HepG2 (cell line): Measurements from ENCODE around the gene ANKDD1A. TPM values are rescaled to one million over a fixed set of nuclear protein-coding genes. Genes with fewer than 3 reads are reported as not detected.

ENCODE experiments used
- ATAC-seq: fragments of 200-7000 bp; cut with Tn5 transposase; 3 replicates; pipeline ENCODE4 v1.9.1; 2020; ENCODE audit warnings: mild to moderate bottlenecking, moderate library complexity
- BruUV-seq: library from RNA; stranded (reverse); fragments of 400-500 nt; replicated peaks from 2 replicates; lab custom pipeline; 2021; lab: Mats Ljungman, UMichigan
- CTCF ChIA-PET: fragments of 300-600 bp; formaldehyde crosslinking; extraction: SDS; loops from one replicate; lab custom pipeline; 2021; ENCODE audit warnings: low total read pairs, inconsistent platforms, low intra/inter-chr PET ratio; lab: Yijun Ruan, JAX
- POLR2A ChIA-PET: fragments of 350-600 bp; sonication (Branson Sonifier 250); formaldehyde crosslinking; loops from one replicate; lab custom pipeline; 2020; ENCODE audit warnings: antibody characterized with exemption, inconsistent platforms; lab: Yijun Ruan, JAX
- DNase-seq: peaks from one replicate; pipeline ENCODE4 v3.0.0-alpha.2; 2015; ENCODE audit warnings: low spot score
- FAIRE-seq: peaks from 3 replicates; lab custom pipeline; 2011; peaks lifted over from hg19 to GRCh38; lab: Jason Lieb, UNC
- H2AFZ ChIP-seq: one replicate; pipeline ENCODE4 v1.6.1; 2011; ENCODE audit warnings: low read length, inconsistent platforms
- H3K27ac ChIP-seq: fragments of 300-600 bp; 3 replicates; pipeline ENCODE4 v1.8.0; 2011; ENCODE audit warnings: mixed run types, mild to moderate bottlenecking, mixed read lengths, low read length, inconsistent platforms; ENCODE audit not compliant: insufficient read depth; ENCODE audit errors: extremely low read length
- H3K27me3 ChIP-seq, 2 experiments: fragments of 200-600 bp in 1 of 2; 2 replicates in 1 of 2; 3 replicates in 1 of 2; pipeline versions ENCODE4 v1.6.0 to v1.8.0; 2011; ENCODE audit warnings: low read length in 2 of 2, mild to moderate bottlenecking in 2 of 2, moderate library complexity in 2 of 2, inconsistent platforms in 1 of 2; ENCODE audit not compliant: insufficient read depth in 2 of 2, control insufficient read depth in 1 of 2
- H3K36me3 ChIP-seq, 2 experiments: fragments of 200-600 bp in 1 of 2; replicated peaks in 1 of 2; 2 replicates in 1 of 2; 3 replicates in 1 of 2; pipeline versions ENCODE4 v1.5.1 to v1.8.0; 2011; ENCODE audit warnings: low read length in 2 of 2, inconsistent platforms in 1 of 2; ENCODE audit not compliant: insufficient read depth in 2 of 2, control insufficient read depth in 1 of 2
- H3K4me1 ChIP-seq: 2 replicates; pipeline ENCODE4 v1.5.1; 2012; ENCODE audit warnings: low read length, inconsistent platforms; ENCODE audit not compliant: insufficient read depth
- H3K4me2 ChIP-seq: 2 replicates; pipeline ENCODE4 v1.6.0; 2011; ENCODE audit warnings: low read depth, low read length, inconsistent platforms
- H3K4me3 ChIP-seq, 3 experiments: fragments of 200-600 bp in 1 of 3; sonication (generic), shearing (Covaris generic) in 1 of 3; replicated peaks in 1 of 3; 2 replicates each; pipeline ENCODE4 v1.5.1; 2011 to 2016; ENCODE audit warnings: low read length in 3 of 3, inconsistent platforms in 2 of 3, low read depth in 2 of 3, mild to moderate bottlenecking in 2 of 3, control low read depth in 1 of 3, mixed read lengths in 1 of 3; ENCODE audit not compliant: insufficient read depth in 1 of 3
- H3K79me2 ChIP-seq: one replicate; pipeline ENCODE4 v1.6.1; 2011; ENCODE audit warnings: low read length, inconsistent platforms; ENCODE audit not compliant: insufficient read depth
- H3K9ac ChIP-seq: 2 replicates; pipeline ENCODE4 v1.6.0; 2011; ENCODE audit warnings: mild to moderate bottlenecking, low read depth, low read length, inconsistent platforms; ENCODE audit not compliant: insufficient read depth
- H3K9me3 ChIP-seq: 2 replicates; pipeline ENCODE4 v1.5.1; 2012; ENCODE audit warnings: mild to moderate bottlenecking, low read length
- H4K20me1 ChIP-seq: 2 replicates; pipeline ENCODE4 v1.6.0; 2011; ENCODE audit warnings: inconsistent platforms, mild to moderate bottlenecking, low read length, moderate library complexity; ENCODE audit not compliant: insufficient read depth
- ARNTL ChIP-seq: sonication (generic); formaldehyde crosslinking; IDR thresholded peaks from 2 replicates; pipeline ENCODE4 v1.4.0; 2020; ENCODE audit warnings: mild to moderate bottlenecking, missing genetic modification reagents
- CENPT ChIP-seq: sonication (generic); formaldehyde crosslinking; IDR thresholded peaks from 2 replicates; pipeline ENCODE4 v1.8.0; 2022; ENCODE audit warnings: low read depth, mild to moderate bottlenecking, moderate library complexity, missing genetic modification reagents
- HMGA1 ChIP-seq: sonication (generic); formaldehyde crosslinking; conservative IDR thresholded peaks from 2 replicates; pipeline ENCODE4 v1.4.0; 2020; ENCODE audit warnings: missing genetic modification reagents
- HMGXB3 ChIP-seq: sonication (generic); formaldehyde crosslinking; IDR thresholded peaks from 2 replicates; pipeline ENCODE4 v1.4.0; 2020; ENCODE audit warnings: missing genetic modification reagents, borderline replicate concordance
- HOMEZ ChIP-seq: IDR thresholded peaks from 2 replicates; pipeline ENCODE4 v1.6.1; 2016; ENCODE audit warnings: low read depth
- KDM1A ChIP-seq: IDR thresholded peaks from 2 replicates; pipeline ENCODE4 v1.6.1; 2016; ENCODE audit warnings: missing compliant biosample characterization
- KDM5A ChIP-seq: fragments of 200-600 bp; sonication (generic); IDR thresholded peaks from 2 replicates; pipeline ENCODE4 v1.7.0; 2018; ENCODE audit warnings: antibody characterized with exemption, mild to moderate bottlenecking, low read length, borderline replicate concordance
- RBM39 ChIP-seq: fragments of 200-400 bp; formaldehyde crosslinking; IDR thresholded peaks from one replicate; pipeline ENCODE4 v1.6.1; 2018; ENCODE audit warnings: antibody characterized with exemption, mild to moderate bottlenecking, low read depth, low read length; ENCODE audit not compliant: poor library complexity, severe bottlenecking
- SIX4 ChIP-seq: sonication (generic); formaldehyde crosslinking; IDR thresholded peaks from 2 replicates; pipeline ENCODE4 v1.4.0; 2020; ENCODE audit warnings: missing genetic modification reagents
- USF2 ChIP-seq, 2 experiments: sonication (generic) in 1 of 2; formaldehyde crosslinking in 1 of 2; IDR thresholded peaks; 2 replicates each; pipeline versions ENCODE4 v1.5.1 to v1.6.1; 2011 to 2020; ENCODE audit warnings: borderline replicate concordance in 1 of 2, low read depth in 1 of 2, low read length in 1 of 2, mild to moderate bottlenecking in 1 of 2, missing genetic modification reagents in 1 of 2, moderate library complexity in 1 of 2
- ZBTB42 ChIP-seq: sonication (generic); formaldehyde crosslinking; IDR thresholded peaks from 2 replicates; pipeline ENCODE4 v1.5.0; 2020; ENCODE audit warnings: mild to moderate bottlenecking, missing genetic modification reagents
- ZFX ChIP-seq: sonication (generic); formaldehyde crosslinking; IDR thresholded peaks from 2 replicates; pipeline ENCODE4 v1.4.0; 2020; ENCODE audit warnings: mild to moderate bottlenecking, low read depth, missing genetic modification reagents, moderate library complexity
- ZMYM3 ChIP-seq: sonication (generic); formaldehyde crosslinking; IDR thresholded peaks from 2 replicates; pipeline ENCODE4 v1.5.1; 2020; ENCODE audit warnings: mild to moderate bottlenecking, missing genetic modification reagents
- ZNF124 ChIP-seq: sonication (generic); formaldehyde crosslinking; IDR thresholded peaks from 2 replicates; pipeline ENCODE4 v1.4.0; 2020; ENCODE audit warnings: missing genetic modification reagents
- ZNF292 ChIP-seq: sonication (generic); formaldehyde crosslinking; IDR thresholded peaks from 2 replicates; pipeline ENCODE4 v1.8.1; 2022; ENCODE audit warnings: mild to moderate bottlenecking, low read depth, missing genetic modification reagents, borderline replicate concordance
- ZNF33A ChIP-seq: sonication (generic); formaldehyde crosslinking; IDR thresholded peaks from 2 replicates; pipeline ENCODE4 v1.5.1; 2020; ENCODE audit warnings: missing genetic modification reagents, mild to moderate bottlenecking, moderate library complexity, borderline replicate concordance
- WGBS: methylation state at CpG from one replicate; pipeline ENCODE4 v1.1.6; 2017; ENCODE audit warnings: low lambda C conversion rate; 5-methylcytosine and 5-hydroxymethylcytosine counted together
- in situ Hi-C: cut with HindIII; loops from 2 replicates; pipeline ENCODE4 v1.10.0; 2017; ENCODE audit warnings: low pct_unique_long_range_greater_than_20kb; ENCODE audit not compliant: extremely low pct_ligation_motif_present
- intact Hi-C: fragments of 100-400 bp; cut with micrococcal nuclease; formaldehyde crosslinking; loops from one replicate; pipeline ENCODE4 v1.10.0; 2022; ENCODE audit not compliant: unreplicated experiment
- polyA plus RNA-seq, 8 experiments: library from polyadenylated mRNA; depleted of rRNA in 3 of 8; stranded (reverse) in 7 of 8; unstranded in 1 of 8; fragments of >200 nt; fragmentation: Illumina TruSeq in 4 of 8; extraction: Trizol in 4 of 8; gene quantifications; 2 replicates each; pipeline versions ENCODE4 v1.2.1 to v1.2.3, GENCODE V29; 2011 to 2016; ENCODE audit warnings: low read depth in 4 of 8, missing spikeins in 1 of 8, mixed read lengths in 1 of 8; ENCODE audit not compliant: insufficient read depth in 1 of 8
- total RNA-seq, 5 experiments: library from RNA; depleted of rRNA; stranded (reverse); fragments of >200 nt; fragmentation: Illumina TruSeq; extraction: Trizol; gene quantifications; 2 replicates each; pipeline ENCODE4 v1.2.3, GENCODE V29; 2016; ENCODE audit warnings: low read depth in 1 of 5

The ANKDD1A gene
- total and polyA plus RNA-seq, 2 of the 13 experiments (the other 11 are each of a cell fraction or from before 2014, with no cell fraction given) = 0.11 to 0.48 TPM

- TF ChIP-seq ZNF292 (CRISPR knock-in tag) (no peak), ZFX (CRISPR knock-in tag) (no peak), ZNF33A (CRISPR knock-in tag) (no peak), HMGA1 (CRISPR knock-in tag) (no peak), KDM1A (no peak), ZNF124 (CRISPR knock-in tag) (no peak), ZBTB42 (CRISPR knock-in tag) (no peak), HMGXB3 (CRISPR knock-in tag) (no peak)
These were observed 5.5 kb downstream of the ANKDD1A start (continued) for GRCh38 chr15:64917211-64917610.

GRCh38 chr15:64919721-64920120 is 8.0 kb downstream of the ANKDD1A start:
- intact Hi-C loops (loop anchor here (1.0 kb wide), 1 partner anchor 10 kb away; no protein-coding TSS in a partner anchor), in situ Hi-C loops (no loop called here)
- no TSS peak for BruUV-seq
- Histone ChIP-seq H2AFZ (no peak overlapping the region), H3K4me3 (no peak overlapping the region), H3K27me3 (peaks cover 10 to 21% of the 10 kb centered on the region in 2 experiments; a peak in 4 of 5 replicates), H3K9ac (no peak overlapping the region), H3K79me2 (no peaks in the 10 kb centered on the region), H3K4me1 (peaks cover 14% of the 10 kb centered on the region), H3K4me2 (no peak overlapping the region), H3K9me3 (no peaks in the 10 kb centered on the region), H3K27ac (no peak overlapping the region), H4K20me1 (no peaks in the 10 kb centered on the region), H3K36me3 (no peaks in the 10 kb centered on the region)
- ChIA-PET POLR2A (no interaction called here), CTCF (no interaction called here)
- ATAC-seq (no peak), DNase-seq (no peak), FAIRE-seq (no peak)
- WGBS = 28% methylated on average over 4 of the region's 4 CpGs
- TF ChIP-seq CENPT (no peak), RBM39 (no peak), KDM5A (no peak), SIX4 (CRISPR knock-in tag) (no peak), USF2 (IDR thresholded peaks at IDR 0.05; ENCODE audit: low read depth, low read length) (no peak), USF2 (CRISPR knock-in tag; IDR thresholded peaks at IDR 0.05; ENCODE audit: borderline replicate concordance) (no peak), HOMEZ (CRISPR knock-in tag) (no peak), ARNTL (CRISPR knock-in tag) (no peak), ZMYM3 (CRISPR knock-in tag) (no peak)
